NCI-H1436 treated with DMSO at 0.1 percent for 48 hours (cell line): ENCODE measurements around the gene MKLN1.
"Not testable (repeated sequence)": the region's sequence is repeated elsewhere in the genome, so short reads cannot be mapped to it uniquely, and the experiment has no call there.

Experiments used
- DNase-seq: peaks from one replicate; lab custom pipeline; 2025; lab: John Stamatoyannopoulos, UW

The MKLN1 gene

DNA sequence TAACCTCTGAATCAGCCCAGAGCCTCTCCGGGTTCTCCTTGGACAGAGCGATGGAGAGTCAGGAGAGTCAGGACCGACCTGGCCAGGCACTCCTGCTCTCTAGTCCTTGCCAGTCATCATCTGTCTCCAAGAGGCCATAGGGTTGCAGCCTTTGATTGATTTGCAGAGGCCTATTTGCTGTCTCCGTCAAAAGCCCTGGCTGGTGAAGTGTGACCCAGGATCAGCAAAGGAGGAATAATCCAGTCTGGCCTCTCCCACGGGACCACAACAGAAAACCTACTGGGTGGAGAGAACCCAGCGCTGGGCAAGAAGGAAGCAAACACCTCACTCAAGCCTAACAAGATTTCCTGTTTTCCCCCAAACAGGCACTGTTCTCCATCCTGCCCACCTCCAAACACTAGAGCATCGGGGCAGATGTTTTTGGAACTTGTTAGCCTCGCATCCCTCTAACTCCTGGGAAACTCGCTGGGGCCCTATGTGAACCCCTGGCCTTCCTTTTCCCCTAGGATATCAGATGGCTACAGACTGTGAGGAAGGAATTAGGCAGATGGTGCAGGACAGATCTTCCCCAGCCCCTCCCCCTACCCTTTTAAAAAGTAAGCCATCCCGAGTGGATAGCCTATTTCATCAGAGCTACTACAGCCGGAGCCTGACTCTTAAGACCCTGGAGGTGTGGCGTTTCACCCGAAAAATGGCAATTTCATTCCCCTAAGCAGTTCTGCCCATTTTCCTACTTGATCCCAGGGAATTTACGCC lies 174.4 kb downstream of the MKLN1 start:
- no peak for DNase-seq

DNA sequence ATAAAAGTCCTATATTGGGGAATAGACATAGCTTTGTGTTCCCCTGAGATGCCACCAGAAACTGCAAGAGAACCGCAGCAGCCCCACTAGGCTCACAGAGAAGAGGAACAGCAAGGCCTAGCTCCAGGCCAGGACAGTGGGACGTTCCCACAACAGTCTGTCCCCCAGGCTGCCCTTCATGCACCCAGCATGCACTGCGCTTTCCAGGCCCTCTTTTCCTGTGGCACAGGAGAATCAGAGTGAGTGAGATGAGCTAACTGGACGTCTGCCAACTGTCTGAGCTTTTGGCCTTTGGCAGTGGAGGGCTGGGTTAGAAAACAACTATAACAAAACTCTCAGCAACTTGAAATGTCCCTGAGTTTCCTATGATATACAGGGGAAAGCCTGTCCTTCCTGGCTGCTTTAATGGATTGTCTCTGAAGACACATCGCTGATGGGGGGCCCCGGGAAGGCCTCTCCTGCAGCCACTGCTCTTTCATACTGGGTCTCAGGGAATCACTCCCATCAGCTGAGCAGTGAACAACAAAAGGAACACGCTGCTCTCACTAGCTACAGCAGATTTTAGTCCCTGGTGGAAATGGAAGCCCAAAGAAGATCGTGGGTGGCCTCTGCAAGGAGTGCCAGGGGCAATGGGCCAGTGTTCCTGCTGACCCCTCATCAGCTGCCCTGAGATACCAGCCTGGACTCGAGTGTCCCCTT lies 175.3 kb downstream of the MKLN1 start:
- no peak for DNase-seq

DNA sequence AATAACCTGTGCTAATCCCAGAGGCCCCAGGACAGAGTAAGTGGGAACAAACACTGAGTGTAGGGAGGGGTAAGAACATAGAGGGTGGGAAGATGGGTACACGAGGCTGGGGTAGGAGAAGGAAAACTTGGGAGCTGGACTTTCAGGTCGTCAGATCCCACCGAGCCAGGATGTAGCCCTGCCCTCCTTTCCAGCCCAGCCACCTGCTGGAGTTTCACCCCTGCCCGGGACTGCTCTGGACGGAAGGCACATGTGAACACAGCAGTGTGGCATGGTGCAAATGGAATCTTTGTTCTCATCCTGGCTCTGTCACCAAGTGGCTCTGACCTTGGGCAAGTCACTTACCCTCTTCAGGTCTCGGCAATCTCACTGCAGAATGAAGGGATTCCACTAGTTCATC lies 176.0 kb downstream of the MKLN1 start:
- no peak for DNase-seq

DNA sequence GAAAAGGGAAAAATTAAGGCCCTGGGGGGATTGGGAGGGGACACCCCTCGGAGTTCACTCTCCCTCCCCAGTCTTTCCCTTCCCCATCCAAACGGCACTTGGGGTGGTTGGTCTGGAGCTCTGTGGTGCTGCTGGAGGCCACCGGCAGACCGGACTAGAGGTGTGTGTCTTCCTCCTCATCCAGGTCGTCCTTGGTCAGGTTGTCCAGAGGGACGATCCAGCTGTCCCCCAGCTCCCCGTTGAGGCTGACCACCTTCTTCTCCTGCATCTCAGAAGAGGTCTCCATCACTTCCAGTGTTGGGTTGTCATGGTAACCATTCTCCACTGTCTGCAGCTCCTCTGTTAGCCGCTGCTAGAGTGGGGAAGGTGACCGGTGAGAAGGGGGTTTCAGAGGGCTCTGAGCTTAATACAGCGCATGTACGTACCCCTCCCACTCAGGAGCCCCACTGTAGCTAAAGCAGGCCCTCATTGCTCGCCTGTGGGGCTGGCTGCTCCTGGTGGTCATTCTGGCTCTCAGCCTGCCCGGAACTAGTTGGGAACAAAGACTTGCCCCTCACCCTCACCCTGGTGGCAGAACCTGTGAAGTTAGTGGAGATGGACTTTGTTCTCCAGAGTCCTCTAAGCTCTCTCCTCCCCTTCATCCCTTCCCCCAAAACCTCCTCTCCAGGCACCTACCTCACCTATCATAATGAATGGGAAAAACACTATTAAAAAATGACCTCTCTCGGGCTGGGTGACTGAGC lies 176.7 kb downstream of the MKLN1 start:
- no peak for DNase-seq

DNA sequence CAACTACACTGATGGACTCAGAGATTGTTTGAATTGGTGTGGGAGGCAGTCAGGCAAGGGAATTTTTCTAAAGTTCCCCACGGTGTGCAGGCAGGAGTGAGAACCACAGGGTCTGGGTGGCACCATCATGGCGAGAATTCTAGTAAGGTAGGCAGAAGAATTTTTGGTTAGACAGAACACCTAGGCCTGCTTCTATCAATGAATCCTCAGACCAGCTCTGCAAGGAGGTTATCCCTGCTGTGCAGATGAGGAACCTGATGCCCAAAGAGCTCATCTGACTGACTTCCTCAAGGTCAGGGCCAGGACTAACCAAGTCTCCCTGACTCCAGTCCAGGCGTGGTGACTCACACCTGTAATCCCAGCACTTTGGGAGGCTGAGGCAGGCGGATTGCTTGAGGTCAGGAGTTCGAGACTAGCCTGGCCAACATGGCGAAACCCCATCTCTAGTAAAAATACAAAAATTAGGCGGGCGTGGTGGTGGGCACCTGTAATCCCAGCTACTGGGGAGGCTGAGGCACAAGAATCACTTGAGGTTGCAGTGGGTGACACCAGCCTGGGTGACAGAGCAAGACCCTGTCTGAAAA lies 177.5 kb downstream of the MKLN1 start:
- DNase-seq = not testable (repeated sequence)

DNA sequence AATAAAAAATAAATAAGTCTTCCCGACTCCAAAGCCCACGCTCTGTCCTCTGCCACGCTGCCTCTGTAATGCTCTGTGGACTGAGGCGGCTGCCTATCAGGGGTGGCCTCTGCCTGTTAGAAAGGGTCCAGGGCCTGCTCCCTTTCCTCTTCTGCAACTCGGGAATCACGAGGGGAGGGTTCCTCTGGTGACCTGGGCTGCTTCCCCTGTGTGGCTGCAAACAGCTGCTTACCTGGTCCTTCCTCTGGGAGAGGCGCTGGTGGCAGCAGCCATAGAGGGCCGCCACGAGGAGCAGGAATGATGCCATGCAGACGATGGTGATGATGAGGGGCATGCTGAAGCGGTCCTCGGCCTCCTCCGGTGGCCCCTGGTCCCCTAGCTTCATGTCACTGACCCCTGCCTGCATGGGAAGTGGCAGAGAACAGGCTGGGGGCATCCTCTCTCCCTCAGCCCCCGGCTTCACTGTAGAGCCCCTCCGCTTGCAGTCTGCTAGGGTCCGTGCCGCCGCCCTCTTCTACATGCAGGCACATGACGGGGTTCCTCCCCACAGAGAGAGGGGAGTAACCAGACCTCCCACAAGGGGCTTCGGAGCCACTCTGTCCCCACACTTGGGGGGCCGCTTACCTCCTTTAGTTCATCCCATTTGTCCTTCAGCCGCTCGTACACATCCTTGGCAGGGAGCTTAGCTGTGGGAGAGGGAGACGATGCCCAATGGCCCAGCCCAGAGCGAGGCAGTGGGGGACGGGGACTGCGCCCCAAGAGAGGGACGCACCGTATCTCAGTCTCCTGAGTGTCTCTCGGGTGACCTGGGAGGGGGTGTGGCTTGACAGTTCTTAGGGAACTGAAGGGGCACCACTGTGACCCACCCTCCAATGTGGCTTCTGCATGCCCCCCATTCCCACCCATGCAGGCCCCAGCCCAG lies 178.2 kb downstream of the MKLN1 start:
- no peak for DNase-seq

DNA sequence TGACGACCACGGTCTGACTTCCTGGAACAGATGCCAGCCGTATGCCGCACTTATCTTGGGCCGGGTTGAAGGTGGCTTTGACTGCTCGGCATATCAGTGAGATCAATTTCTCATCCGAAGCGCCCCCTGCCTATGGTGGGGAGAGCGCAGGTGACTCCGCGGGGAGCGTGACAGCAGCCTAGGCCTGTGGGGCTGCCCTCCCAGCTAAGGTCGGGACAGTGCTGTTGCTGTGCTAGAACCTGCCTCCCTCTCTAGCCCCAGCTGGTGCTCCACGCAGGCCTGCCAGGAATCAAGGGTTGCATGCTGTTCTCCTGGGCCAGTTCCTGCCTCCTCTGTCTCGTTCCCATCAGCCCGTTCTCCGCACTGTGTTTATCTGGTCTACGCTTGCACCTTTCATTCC lies 178.9 kb downstream of the MKLN1 start:
- no peak for DNase-seq

DNA sequence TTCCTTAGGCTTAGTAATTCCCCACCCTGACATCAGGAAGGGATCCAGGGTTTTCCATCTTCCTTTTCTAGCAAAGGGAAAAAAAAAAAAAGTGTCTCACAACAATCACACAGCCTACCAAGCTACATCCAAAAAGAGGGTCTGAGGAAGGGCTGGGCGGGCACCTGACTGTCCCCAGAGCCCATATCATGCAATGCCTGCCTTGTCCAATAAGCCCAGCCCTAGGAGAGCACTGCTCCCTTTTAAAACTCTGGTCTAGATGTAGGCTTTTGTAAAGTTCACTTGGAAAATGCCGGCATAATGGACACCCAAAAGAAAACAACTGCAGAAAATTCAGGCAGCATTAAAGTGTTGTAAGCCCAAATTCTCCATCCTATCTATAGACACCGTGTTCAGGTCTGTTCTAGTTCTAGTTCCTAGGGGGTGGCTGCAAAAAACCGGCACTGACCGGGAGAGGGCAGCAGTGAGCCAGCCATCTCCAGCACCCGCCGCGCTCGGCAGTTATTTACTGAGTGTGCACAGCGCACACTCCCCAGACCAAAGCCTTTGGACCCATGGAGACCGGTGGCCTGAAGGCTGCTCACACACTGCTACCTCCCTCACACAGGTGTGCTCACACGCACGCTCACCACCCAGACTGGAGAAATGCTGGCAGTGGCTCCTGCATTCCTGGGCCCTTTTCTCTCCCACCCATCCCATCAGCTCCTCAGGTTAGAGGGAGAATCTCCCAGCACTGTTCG lies 180.1 kb downstream of the MKLN1 start:
- DNase-seq = no peak

DNA sequence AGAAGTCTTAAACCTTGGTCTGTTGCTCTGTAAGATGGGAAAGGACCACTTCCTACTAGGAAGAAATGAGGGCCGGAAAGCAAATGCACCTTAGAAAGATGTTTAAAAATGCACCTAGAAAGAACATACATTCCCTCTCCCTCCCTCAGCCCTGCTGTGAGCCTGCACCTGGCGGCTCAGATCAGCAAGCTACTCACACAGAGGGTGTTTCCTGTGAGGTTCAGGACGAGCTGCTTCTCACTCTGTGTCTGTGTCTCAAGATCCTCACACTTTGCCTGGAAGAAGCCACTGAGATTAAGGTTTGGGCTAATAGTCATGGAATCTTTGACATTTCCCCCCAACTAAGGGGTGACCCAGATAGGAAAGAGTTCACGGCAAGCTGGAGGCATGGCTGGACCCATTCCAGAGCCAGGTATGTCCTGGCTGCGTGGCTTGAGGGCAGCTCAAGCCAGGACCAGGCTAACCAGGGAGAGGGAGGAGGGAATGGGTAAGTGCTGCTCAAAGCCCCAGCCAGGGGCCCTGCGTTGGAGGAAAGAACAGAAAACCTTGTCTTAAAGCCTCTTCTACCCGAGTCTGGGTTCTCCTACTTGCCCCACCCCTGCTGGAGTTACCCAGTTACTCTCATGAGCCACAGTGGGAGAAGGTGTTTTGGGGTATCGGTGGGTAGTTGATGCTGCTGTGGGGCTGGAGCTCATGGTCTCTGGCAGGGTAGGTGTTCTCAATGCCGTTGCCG lies 181.2 kb downstream of the MKLN1 start:
- no peak for DNase-seq

DNA sequence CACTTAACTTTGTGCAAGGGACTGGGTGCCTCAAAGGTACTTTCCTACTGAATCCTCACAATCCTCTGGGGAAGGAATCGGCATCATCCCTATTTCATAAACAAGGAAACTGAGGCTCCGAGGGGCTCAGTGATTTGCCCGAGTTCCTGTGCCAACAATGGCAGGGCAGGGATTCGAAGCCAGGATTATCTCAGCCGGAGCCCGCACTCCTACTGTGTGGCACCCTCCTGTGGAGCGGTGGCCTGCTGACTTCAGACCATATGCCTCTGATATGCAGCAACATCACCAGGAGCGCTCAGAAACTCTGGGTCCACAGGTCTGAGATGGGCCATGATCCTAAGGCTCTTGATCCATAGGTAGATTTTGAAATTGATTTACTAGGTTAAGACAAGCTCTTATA lies 182.1 kb downstream of the MKLN1 start:
- no peak for DNase-seq

DNA sequence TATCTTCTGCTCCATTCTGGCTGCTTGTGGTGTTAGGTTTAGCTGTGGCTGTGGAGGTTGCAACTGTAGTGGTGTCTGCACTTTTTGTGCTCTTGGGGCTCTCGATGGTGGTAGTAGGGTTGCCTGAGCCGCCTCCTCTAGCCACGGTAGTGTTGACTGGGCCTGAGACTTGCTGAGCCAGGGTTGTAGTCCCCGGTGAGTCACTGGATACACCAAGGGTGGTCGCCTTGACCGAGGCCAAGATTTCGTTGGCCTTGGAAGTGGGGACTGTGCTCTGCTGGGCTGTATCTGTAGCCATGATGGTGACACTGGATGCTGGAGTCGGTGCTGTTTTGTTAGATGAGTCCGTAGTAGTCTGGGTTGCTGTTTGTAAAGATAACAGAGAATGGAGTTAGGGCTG lies 183.4 kb downstream of the MKLN1 start:
- no peak for DNase-seq

DNA sequence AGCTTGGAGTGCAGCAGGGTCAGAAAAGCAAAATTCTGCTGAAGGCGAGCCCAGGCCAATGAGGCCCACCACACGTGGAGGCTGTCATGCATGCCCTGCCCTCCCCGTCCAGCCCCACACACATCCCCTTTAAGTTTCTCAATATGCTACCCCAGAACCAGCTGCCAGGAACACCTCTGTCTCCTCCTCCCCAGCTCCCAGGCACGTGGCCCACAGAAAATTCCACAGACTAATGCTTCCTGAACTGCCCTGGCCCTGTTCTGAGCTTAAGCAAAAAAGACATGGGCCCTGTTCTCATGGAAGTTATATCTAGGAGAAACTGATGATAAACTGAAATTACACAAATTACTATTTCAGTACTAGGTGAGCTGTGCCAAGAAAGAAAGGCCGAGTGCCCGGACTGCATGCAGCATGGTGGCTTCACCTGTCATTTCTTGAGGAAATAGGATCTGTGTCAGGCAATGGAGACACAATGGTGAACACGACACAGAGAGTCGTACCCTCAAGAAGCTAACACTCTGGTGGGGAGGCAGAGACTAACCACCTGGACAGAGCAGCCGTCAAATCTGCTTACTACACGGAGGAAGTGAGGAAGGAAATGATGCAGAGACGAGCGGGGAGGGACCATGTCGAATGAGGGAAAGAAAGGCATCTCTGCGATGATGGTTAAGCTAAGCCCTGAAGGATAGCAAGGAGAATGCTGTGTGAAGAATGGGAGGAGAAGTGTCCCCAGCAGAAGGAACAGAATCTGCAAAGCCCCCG lies 184.3 kb downstream of the MKLN1 start:
- no peak for DNase-seq

DNA sequence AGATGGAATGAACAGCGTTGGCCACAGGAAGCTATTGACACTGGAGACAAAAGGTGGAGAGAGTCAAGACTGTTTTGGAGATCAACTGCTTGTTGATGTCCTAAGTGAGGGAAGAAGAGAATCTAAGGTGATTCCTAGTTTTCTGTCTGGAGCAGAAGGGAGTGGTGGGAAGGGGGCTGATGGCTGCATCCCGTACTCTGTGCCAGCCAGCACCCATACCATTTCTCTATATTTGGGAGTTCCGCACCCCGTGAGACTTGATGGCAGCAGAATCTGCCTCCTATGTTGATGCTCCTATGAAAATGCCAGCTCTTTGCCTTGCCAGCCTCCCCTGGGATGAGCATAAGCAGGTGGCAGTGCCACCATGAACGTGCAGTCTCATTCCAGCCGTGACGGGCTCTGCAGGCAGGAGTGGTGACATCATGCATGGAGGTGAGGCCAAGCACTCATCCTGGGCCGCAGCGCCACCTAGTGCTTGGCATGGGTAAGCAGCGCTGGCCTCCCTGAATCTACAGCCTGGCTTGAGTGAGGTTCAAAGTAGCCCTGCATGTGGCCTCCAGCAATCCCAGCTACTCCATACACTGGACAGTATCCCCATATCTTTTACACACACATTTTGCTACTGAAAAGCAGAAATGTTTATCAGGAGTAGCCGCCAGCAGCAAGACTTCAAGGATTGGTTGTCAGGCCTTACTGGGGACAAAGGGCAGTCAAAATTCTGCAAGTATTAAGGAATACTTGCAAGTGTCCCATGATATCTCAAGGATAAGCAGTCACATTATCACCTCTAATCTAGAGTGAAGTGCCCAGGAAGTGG lies 185.8 kb downstream of the MKLN1 start:
- peak; percentile 53 for DNase-seq

DNA sequence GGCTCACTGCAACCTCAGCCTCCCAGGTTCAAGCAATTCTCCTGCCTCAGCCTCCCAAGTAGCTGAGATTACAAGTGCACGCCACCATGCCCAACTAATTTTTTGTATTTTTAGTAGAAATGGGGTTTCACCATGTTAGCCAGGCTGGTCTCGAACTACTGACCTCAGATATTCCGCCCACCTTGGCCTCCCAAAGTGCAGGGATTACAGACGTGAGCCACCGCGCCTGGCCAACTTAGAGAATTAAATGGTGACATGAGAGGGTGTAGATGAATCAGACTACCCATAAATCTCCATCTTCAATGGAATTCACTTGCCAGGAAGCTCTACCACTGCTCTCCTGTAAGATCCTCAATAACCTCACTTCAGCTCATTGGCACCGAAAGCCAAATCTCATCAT lies 187.8 kb downstream of the MKLN1 start:
- DNase-seq = not testable (repeated sequence)

DNA sequence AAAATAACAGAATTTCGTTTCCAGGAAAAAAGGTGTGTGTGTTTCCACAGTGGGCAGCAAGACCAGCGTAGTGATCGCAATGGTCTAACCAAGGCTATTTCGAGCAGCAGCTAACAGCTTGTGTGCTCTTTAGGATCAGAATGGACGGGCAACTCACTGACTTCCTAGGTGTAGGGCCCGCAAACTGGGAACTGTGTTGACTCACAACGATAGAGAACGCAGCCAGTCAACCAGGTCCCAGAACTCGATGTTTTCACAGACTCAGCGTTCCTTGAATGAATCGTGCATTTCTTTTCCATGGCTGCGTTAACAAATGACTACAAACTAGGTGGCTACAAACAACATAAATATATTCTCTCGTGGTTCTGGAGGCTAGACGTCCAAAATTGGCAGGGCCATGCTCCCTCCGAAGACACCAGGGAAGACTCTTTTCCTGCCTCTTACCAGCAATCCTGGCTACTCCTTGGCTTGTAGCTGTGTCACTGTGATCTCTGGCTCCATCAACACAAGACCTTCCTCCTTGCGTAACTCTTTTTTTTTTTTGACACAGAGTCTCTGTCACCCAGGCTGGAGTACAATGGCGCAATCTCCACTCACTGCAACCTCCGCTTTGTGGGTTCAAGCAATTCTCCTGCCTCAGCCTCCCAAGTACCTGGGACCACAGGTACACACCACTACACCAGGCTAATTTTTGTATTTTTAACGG lies 189.7 kb downstream of the MKLN1 start:
- DNase-seq = no peak

DNA sequence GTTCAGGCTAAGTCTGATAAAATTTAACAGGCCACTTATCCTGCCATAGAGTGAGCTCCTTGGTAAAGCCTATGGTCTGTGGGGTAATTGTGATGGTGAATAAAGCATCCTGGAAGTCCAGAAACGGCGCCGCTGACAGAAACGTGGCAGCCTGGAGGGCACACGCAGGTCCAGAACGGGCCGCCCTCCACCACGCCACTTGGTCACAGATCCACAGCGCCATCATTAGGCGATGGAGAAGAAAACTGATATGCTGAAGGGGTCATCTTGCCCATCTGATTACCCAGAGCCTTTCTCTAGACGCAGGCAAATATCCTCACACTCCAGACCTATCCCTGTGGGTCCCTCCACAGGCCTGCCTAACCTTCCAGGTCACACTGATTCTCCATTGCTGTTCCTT lies 190.9 kb downstream of the MKLN1 start:
- DNase-seq = no peak

DNA sequence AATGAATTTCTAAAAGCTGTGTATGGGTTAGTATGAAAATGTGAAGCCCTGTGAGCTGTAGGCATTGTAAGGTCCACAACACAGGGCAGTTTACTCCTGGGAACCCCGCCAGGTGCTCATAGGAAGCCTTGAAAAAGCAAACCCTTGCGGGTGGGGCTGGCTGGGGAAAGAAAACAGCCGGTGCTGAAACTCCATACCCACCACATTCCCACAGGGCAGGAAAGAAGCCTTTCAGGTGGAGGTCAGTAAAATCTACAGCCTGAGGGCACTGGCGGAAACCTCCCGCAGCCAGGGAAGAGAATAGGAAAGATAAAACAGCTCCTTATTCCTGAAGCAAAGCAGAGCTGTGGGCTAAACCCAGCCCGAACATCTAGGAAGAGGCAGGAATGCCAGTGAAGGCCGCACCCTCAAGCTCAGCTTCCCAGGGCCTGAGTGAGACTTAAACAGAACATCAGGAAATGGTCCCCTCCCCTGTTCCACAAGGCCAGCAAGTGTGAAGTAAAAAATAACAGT lies 194.0 kb downstream of the MKLN1 start:
- DNase-seq = no peak
